ENCODE results near the gene KIF26A.

Gene KIF26A

DNA sequence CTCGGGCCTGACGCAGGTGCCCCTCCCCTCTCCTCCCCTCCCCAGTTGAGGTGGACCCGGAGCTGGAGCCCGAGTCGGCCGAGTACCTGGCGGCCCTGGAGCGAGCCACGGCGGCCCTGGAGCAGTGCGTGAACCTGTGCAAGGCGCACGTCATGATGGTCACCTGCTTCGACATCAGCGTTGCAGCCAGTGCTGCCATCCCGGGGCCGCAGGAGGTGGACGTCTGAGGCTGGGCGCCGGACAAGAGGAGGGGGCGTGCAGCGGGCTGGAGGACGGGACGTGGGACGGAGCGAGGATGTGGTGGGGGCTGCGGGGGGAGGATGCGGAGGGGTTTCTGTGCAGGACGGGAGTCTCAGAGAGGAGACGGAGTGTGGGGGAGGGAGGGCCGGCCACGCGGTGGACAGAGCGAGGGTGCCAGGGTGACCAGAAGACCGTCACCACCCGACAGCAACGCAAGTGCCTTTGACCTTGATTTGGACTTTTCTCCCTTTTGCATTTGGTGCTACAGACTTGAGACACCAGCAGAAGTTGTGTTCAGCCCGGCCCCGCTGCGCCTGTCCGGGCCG, 41.3 kb downstream of the KIF26A start:
- DNase-seq: no peak

DNA sequence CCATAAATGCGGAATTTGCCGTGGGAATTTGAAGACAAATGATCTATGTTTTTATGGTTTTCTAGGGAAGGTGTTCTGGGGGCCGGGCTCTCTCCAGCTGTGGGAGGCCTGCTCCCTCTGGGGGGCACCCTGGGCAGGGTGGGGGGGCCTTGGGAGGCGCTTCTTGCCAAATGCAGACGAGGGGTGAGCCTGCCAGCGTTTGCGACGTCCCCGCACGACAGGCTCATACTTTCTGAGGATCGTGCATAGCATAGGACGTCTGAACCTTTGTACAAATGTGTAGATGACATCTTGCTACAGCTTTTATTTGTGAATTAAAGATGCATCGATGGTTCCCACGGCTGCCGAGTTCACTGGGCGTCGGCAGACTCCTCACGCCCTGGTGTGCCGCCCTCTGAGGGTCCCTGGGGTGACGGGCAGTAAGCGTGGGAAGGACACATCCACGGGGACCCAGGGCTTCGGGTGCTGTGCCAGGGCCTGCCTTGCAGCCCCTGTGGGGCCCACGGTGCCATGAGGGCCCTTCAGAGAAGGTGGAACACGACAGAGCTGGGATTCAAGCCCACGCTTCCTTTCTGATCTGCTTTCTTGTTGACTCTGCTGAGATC, 42.3 kb downstream of the KIF26A start:
- DNase-seq: no peak

GRCh38 chr14:104181761-104182530, 43.6 kb downstream of the KIF26A start:
- no peak for DNase-seq

GRCh38 chr14:104182857-104183425, 44.6 kb downstream of the KIF26A start:
- DNase-seq: no peak

- DNase-seq: no peak
Measured at GRCh38 chr14:104183796-104184195, 45.4 kb downstream of the KIF26A start.

DNA sequence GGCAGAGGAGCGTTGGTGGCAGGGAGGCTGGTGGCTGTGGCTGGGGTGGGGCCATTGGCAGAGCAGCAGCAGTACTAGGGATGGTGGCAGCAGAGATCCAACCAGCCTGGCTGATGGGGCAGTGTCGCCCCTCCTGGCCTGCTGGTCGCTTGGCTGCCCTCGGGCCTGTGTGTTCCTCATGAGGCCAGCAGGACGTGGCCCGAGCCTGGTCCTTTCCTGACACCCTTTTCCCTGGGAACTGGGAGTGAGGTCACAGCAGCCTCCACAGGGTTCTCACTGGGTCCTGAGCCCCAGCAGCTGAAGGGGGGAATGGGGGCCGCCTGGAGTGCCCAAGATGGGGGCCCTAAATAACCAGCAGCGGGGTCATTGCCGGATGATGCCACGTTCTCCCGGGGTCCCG, 46.1 kb downstream of the KIF26A start:
- DNase-seq: no peak

DNA sequence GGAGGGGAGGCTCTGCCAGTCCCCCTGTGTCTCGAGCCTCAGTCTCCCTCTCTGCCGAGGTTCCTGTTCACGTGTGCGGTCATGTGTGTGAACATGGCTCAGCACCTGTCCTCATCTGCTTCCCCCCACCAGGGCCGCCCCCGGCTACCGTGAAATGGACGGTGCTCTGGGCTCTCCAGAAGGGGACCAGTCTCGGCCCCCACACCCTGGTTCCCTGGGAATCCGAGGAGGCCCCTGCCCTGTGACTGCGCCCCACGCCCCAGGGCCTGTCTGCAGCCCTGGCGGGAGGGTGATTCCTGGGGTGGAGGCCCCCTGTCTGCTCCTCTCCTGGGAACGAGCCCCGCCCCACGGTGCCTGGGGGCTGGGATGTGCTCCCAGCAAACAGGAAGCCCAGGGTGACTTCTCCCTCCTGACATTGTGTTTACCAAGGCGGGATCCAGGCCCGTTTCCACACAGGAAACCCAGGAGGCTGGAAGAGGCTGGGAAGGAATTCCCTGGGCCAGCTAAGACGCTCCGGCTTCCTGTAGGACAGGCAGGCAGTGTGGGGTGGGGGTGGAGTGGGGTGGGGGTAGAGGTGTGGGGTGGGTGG, 46.6 kb downstream of the KIF26A start:
- no peak for DNase-seq

- DNase-seq: no peak
Measured at GRCh38 chr14:104185916-104186495, 47.6 kb downstream of the KIF26A start.

DNA sequence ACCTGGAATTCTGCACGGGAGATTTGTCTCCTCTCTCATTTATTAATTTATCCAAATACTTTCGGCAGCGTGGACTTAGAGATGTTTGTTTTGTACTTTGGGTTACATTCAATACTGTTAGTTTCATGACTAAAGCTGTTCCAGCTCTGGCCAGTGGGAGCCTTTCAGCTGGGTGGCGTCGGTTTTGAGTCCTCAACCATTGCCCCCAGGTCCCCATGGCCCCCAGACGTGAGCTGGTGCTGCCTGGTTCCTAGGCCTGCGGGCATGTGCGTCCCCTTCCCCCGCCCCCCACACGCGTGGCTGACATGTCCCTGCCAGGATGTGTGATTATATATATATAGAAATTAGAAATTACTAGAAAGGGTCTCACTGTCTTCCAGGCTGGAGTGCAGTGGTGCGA, 48.2 kb downstream of the KIF26A start:
- DNase-seq: no peak

DNA sequence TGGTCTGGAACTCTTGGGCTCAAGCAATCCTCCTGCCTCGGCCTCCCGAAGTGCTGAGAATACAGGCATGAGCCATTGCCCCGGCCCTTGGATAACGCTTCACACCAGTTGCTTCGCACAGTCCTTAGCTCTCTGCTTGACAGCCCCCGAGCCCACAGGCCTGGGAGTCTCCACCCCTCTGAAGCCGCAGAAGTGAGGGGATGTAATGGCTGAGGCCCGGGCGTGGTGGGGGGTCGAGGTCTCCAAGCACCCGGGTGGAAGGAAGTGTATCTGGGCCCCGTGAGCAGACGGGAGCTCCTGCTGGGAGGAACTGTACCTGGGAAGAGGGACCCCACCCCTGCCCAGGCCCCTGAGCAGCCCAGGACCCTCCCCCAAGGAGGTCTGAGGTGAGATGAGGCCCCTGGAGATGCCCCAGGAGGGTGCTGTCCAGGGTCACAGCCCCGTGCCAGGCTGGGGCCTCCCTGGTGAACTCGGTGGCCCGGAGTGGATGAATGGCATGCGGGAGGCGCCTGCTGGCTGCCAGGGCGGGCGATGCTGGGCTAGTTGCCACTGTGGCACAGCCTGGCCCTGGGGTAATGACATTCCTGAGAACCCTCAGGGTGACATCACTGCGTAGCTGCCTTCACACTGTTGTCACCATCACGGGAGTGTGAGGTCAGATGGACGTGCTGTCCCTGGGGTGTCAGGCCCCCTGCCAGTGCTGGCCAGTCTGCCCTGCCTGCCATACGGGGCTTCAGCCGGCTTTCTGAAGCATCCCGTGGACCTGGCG, 48.9 kb downstream of the KIF26A start:
- peak; percentile 26 for DNase-seq

DNA sequence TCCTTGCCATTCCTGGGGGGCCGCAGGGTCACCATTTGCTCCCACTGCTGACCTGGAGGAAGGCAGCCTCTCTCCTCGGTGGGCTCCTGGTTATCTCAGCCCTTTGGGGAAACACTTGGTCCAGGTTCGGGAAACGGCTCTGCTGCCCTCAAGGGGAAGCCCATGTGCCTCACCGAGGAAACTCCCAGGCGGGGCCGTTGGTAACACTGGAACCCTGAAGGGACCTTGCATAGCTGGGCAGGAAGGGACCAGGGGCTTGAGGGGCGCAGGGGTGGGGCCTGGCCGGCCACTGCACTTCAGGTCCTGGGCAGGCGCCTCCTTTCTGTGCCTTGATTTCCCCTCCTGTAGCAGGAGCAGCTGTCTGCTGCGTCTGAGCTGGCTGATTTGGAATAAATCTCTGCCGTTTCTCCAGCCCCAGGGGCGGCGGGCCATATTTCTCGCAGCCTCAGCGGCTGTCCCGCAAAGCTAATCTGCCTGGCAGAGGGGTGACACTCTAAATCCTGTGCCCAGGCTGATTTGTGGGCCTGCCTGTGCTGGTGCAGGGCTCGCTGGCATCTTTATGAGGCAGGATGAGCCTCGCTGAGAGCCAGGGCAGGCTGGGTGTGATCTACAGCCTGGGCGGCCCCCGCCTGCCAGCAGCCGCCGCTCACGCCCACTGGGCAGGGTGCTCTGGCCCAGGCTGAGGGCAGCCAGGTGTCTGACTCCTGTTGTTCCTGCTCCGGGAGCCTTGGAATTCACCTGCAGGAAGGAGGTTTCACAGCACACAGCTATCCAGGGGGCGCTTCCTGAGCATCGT, 49.7 kb downstream of the KIF26A start:
- DNase-seq: no peak

GRCh38 chr14:104188727-104189400, 50.5 kb downstream of the KIF26A start:
- no peak for DNase-seq

- DNase-seq: no peak
Measured at GRCh38 chr14:104189629-104190335, 51.4 kb downstream of the KIF26A start.

DNA sequence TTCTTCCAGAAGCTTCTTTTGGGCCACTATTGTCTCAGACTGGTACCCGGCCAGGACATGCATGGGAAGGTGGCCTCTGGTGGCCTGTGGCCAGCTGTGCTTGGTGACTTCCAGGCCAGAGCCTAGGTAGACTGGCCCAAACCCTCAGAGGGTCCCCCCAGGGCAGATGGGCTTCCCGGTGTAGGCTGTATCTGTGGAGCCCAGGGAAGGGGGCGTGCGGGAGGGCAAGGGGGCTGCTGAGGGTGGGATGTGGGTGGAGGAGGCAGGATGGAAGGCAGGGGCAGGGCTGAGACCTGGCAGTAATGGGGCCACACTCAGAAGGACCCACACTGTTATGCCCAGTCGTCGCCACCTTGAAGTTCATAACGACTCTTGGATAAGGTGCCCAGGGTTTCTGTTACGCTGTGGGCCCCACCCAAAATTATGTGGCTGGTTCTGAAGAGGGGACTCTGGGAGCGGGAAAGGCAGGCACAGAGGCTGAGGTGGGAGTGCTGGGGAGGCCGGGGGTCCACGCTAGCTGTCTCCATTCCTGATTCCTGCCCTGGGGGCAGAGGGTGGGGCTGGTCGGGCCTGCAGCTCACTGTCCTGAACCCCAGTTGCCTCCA, 52.1 kb downstream of the KIF26A start:
- no peak for DNase-seq

- no peak for DNase-seq
Measured at GRCh38 chr14:104191409-104191997, 53.1 kb downstream of the KIF26A start.

GRCh38 chr14:104192146-104192882, 53.9 kb downstream of the KIF26A start:
- no peak for DNase-seq

DNA sequence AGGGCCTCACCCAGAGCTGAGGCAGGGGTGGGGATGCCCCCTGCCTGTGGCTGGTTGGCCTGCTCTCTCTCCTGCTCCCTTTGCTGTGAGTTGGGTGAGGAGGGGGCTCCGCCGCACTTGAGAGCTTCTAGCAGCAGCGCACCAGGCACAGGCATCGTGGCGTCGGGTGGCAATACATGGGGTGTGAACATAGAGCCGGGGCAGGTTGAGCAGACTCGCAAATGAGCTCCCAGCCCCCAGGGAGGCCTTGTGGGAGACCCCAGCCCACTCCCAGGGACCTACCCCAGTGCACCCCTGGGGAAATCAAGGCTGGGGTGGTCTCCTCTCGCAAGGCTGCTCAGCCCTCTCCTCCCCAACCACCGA, 54.5 kb downstream of the KIF26A start:
- DNase-seq: no peak

DNA sequence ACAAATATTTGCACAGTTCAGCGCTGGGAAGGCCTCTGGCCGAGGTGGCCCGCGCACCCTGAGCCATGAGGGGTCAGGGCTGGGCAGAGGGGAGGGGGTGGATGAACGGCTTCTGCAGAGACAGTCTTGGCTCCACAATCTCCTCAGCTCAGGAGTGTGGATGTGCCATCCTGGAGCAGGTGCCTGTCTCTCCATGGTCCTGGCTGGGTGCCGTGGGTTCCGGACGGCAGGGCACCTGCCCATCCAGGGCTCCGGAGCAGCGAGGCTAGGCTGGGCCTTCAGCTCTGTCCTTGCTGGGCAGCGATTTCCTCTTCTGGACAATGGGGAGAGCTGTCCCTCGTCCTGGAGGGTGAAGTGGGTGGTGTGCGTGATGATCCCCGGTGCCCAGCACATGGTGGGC, 55.6 kb downstream of the KIF26A start:
- DNase-seq: no peak

DNA sequence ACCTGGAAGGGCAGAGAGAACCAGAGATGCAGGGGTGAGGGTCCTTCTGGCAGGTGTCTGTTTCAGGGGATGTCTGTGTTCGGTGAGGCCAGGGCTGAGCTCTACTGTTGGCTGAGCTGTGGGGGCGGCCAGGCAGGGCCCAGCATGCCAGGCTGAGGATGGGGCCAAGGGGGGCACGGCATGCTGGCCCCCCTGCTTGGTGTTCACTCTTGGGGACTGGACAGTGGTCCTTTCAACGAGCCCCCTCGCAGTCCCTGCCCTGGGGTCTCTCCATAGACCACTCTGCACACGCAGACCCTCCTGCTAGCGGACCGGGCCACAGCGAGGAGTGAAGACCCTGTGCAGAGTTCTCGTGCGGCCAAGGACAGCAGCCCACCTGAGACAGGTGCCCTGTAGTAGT, 56.3 kb downstream of the KIF26A start:
- DNase-seq: no peak

Measured in fibroblast of skin of back (primary cell).